Jurkat, Clone E6-1 (cell line): ENCODE measurements around the gene STXBP1.
"Not testable (repeated sequence)": the region's sequence is repeated elsewhere in the genome, so short reads cannot be mapped to it uniquely, and the experiment has no call there.

Experiments
- DNase-seq: peaks from one replicate; pipeline ENCODE4 v3.0.0-alpha.2; 2011; ENCODE audit warnings: low read depth, low spot score
- H3K4me3 ChIP-seq: 2 replicates; pipeline ENCODE4 v1.5.1; 2011; ENCODE audit warnings: mild to moderate bottlenecking, low read length, control low read depth, moderate library complexity

STXBP1 gene

DNA sequence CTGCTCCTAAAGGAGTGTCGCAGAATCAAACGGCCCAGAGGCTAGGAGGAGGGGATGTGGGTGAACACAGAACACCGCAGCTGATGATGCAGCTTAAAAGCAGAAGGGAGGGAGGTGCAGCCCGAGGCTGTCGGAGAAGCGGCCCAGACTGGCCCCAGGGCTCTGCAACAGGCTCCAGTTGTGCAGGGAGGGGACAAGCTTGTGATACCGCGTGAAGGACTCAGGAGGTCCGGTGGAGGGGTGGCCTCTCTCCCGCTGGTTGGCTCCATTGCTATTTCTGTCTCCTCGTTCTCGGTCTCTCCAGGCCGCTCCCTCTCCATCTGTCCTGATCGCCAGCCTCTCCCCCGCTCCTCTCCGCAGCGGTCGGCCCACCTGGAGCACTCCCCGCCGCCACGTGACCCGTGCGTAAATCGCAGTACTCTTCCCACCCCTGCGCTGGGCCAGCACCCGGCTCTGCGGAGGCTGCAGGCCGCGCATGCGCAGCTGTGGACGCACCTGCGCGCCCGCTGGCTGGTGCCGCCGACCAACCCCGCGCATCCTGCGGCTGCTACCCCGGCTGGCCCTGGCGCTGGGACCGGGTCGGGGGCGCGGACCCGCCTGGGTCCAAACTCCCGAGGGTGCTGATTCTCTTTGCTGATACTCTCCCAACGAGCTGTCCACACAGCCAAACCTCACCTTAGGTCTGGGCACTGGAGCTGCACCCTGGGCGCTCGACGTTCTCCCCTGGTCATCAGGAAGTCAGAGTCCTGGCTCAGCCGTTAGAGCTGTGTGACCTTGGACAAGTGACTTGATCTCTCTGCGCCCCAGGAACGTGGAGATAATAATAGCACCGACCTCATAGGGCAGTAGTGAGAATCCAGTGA, 3.7 kb upstream of the STXBP1 start:
- DNase-seq = peak; percentile 81

GRCh38 chr9:127611603-127611898, 526 bp upstream of the STXBP1 start:
- peak overlapping the region; percentile 64 for H3K4me3 ChIP-seq
- DNase-seq = no peak

More for the DNA sequence above, 3.7 kb upstream of the STXBP1 start:
- peak overlapping the region; percentile 66 for H3K4me3 ChIP-seq

DNA sequence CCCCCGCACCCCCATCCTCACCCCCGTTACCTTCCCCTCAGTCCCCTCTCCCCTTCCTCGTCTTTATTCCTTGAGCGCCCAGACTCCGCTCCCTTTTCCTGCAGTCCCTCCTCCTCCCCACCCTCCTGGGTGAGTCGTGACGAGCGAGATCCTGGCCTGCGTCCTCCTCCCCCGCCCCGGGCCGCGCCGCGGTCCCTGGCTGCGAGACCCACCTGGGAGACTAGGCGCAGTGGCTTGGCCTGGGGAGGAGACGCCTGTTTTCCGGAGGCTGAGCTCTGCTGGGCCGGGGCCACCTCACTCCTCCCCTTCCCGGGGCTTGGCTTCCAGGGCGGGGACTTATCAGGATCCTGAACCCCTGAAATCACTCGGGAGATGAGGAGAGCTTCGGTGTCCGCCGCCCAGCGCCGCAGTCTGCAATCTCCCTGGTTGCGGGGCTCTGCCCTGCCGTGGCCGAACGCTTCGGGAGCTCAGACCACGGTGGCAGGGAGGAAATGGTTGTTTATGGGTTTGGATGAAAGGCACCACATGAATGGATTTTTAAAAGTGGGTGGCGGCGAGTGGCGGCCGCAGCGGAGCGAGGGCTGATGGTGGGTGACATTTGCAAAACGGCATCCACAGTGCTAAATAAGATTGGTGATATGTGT, 984 bp downstream of the STXBP1 start:
- peak overlapping the region; percentile 61 for H3K4me3 ChIP-seq
- DNase-seq = peak; percentile 47

DNA sequence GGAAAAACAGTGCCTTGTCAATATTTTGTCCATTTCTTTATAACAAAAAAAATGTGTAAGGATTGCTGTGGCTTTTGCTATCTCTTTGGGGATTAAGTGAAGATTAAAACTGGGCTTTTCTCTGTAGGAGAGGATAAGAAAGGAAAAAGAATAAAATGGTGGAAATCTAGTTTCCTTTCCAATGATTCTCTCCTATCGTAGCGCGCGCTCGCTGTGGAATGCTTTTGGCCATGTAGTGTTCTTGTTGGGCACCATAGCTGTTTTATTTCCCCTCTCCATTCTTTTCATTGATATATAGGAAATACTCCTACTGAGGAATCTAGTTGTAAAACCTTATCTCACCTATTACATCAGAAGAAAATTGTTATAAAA, 1.5 kb downstream of the STXBP1 start:
- peak overlapping the region; percentile 61 for H3K4me3 ChIP-seq
- no peak for DNase-seq

- no peak overlapping the region for H3K4me3 ChIP-seq
- no peak for DNase-seq
Observed at GRCh38 chr9:127614961-127615360, 2.9 kb downstream of the STXBP1 start.

- H3K4me3 ChIP-seq, DNase-seq: not testable (repeated sequence)
Observed at GRCh38 chr9:127621339-127621970, 9.4 kb downstream of the STXBP1 start.

DNA sequence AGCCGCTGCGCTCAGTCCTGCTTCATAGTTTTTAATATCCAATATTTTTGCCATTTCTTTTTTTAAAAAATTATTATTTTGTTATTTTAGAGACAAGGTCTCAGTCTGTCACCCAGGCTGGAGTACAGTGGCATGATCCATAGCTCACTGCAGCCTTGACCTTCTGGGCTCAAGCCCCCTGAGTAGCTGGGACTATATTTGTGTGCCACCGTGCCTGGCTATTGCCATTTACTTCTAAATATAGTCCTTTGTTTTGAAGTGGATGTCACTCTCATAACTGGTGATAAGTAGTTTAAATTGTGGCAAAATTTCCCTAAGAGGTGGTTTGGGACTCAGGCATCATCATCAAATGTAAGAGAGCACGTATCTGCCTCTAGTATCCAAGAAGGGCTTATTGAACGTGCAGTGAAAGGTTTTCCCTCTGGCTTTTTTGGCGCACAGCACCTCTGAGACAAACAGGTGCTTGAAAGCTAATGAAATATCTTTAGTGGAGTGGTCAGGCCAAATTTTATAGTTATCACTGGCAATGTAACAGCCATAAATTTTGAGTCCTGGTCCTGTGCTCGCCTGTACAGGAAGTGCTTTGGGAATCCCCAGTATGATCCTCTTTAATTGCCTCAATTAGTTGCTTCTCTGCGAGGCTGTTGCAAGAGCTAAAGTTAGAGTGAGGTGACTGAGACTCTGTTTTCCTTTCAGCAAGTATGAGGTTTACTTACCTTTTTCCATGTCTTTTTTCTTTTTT, 14.8 kb downstream of the STXBP1 start:
- H3K4me3 ChIP-seq = no peak overlapping the region
- no peak for DNase-seq

DNA sequence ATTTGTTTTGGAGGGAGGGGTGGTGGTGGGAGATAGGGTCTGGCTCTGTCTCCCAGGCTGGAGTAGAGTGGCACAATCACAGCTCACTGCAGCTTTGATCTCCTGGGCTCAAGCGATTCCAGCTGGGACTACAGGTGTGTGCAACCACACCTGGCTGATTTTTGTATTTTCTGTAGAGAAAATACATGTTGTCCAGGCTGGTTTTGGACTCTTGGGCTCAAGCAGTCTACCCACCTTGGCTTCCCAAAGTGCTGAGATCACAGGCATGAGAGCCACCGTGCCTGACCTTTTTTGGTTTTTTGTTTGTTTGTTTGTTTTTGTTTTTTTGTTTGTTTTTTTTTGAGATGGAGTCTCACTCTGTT, 15.4 kb downstream of the STXBP1 start:
- DNase-seq = no peak

GRCh38 chr9:127628758-127629467, 16.8 kb downstream of the STXBP1 start:
- no peak overlapping the region for H3K4me3 ChIP-seq
- no peak for DNase-seq

More for the DNA sequence above, 15.4 kb downstream of the STXBP1 start:
- H3K4me3 ChIP-seq = no peak overlapping the region

DNA sequence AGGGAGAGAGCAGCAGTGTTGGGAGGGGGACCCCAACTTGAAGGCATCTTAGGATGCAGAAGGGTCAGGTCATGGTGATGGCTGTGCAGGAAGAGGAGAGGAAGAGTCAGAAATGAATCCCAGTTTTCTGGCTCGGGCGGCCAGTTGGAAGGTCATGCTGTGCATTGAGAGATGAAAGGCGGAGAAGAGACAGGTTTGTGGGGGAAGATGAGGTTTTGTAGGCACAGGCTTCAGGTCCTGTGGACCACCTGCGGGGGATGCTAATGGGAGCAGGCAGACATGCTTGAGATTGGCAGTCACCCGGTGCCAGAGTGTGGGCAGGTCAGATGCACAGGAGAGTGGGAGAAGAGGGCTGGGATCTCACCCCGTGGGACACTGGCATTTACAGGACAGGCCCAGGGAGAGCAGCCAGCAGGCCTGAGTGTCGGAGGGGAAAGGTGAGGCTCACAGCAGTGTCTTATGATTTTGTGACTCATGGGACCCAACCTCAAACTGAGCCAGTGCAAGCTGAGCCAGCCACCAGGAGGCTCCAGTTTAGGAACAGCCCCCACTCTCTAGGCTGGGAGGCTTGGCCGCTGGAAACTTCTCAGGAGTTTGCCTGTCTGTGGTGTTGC, 17.5 kb downstream of the STXBP1 start:
- H3K4me3 ChIP-seq = no peak overlapping the region
- DNase-seq = no peak

GRCh38 chr9:127633216-127633862, 21.3 kb downstream of the STXBP1 start:
- no peak for DNase-seq
- no peak overlapping the region for H3K4me3 ChIP-seq

DNA sequence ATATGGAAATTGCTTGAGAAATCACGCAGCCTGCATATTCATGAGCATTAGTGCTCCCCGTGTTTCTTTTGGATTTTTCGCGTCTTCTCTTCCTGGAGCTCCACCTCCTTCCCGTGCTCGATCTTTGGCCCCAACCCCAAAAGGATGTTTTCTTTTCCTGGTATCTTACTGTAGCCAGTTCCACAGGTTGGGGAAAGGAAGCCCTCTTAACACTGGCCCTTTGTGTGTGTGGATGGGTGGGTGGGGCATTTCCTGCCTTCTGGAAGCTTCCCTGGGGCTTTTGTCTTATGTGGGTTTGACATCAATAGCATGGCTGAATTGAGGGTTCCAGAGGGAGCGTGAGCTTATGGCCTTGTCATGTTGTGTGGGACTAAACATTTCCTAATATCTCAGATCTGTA, 21.9 kb downstream of the STXBP1 start:
- H3K4me3 ChIP-seq = no peak overlapping the region
- DNase-seq = no peak

GRCh38 chr9:127634698-127635097, 22.6 kb downstream of the STXBP1 start:
- no peak overlapping the region for H3K4me3 ChIP-seq
- no peak for DNase-seq

DNA sequence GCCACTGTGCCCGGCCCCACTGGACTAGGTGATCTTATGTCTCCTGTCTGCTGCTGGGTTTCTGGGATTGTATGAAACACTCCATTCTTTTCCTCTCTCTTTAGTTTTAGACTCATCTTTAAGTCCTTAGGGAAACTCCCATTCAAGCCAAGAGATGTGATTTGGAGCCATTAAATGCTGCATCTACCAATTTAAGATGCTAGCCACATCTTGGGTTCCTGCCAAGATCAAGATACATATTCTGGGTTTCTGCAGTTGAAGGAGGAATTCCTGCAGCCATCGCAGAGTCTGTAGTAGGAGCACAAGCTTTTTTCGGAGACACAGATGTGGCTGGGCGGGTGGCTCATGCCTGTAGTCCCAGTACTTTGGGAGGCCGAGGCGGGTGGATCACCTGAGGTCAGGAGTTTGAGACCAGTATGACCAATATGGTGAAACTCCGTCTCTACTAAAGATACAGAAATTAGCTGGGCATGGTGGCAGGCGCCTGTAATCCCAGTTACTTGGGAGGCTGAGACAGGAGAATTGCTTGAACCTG, 23.2 kb downstream of the STXBP1 start:
- DNase-seq = no peak
- no peak overlapping the region for H3K4me3 ChIP-seq

DNA sequence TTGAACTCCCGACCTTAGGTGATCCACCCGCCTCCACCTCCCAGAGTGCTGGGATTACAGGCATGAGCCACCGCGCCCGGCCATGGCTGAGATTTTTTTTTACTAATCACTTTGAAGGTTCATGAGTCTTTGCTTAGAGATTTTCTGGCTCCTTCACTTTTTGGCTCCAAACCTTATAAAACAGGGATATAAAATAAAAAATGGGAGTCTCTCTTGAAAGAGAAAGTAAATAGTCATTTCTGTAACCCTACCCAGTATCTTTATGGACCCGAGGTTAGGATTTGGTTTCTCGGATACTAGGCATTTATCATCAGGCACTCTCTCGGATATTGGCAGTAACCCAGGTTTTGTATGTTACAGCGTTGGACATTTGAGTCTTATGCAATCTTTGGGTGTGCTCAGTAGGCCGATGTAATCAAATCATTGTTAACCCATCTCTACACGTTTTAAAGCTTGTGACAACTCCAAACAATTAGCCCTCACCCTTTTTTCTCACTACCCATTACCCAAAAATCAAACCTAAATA, 25.3 kb downstream of the STXBP1 start:
- no peak for DNase-seq
- no peak overlapping the region for H3K4me3 ChIP-seq

DNA sequence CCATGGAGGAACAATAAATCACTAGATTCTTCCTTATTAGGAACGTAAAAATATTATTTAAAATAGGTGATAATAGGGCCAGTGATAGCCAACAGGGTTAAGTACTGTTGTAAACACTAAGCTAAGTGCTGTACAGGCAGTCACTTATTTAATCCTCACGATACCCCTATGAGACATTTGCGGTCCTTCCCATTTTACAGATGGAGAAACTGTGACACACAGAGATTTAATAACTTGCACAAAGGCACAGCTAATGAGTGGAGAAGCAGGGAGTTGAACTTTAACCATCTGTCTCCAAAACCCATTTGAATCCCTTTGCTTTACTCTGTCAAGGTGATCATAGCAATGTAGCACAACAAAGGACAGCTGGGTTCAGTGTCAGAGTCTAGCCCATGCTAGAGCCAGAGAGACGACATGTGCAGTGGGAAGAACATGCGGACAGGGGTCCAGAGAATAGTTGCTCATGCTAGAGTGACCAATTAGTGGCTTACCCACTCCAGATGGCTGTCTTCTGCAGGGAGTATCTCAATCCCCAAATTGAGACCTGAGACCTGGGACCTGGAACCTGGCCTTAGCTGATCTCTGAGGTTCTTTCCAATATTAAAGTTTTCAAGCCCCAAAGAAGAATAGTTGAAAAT, 28.9 kb downstream of the STXBP1 start:
- no peak overlapping the region for H3K4me3 ChIP-seq
- no peak for DNase-seq

GRCh38 chr9:127642082-127642740, 30.1 kb downstream of the STXBP1 start:
- H3K4me3 ChIP-seq = no peak overlapping the region
- no peak for DNase-seq
